Activated B cell treated with CpG ODN at 0.5 μM for 24 hours (primary cell): ENCODE data around the gene TCF23. TPM values are rescaled to one million over a fixed set of nuclear protein-coding genes. Genes with fewer than 3 reads are reported as not detected.
"Not testable (repeated sequence)": the region's sequence is repeated elsewhere in the genome, so short reads cannot be mapped to it uniquely, and the experiment has no call there.

Experiments used
- ATAC-seq: fragments of 200-7000 bp; cut with Tn5 transposase; one replicate; pipeline ENCODE4 v1.10.0; 2021; ENCODE audit warnings: low read depth, mild to moderate bottlenecking, moderate library complexity
- CTCF ChIA-PET: fragments of 350-600 bp; sonication (Branson Sonifier 250); formaldehyde crosslinking; loops from one replicate; lab custom pipeline; 2021; ENCODE audit warnings: antibody characterized with exemption; lab: Charles Lee
- POLR2A ChIA-PET: fragments of 350-600 bp; sonication (Branson Sonifier 250); formaldehyde crosslinking; loops from one replicate; lab custom pipeline; 2021; ENCODE audit warnings: antibody characterized with exemption; lab: Charles Lee
- DNase-seq: peaks from one replicate; pipeline ENCODE4 v3.0.0; 2022
- H3K27ac Mint-ChIP-seq: one replicate; pipeline ENCODE4 v1.8.0; 2020; ENCODE audit warnings: mixed read lengths
- H3K27me3 Mint-ChIP-seq: one replicate; pipeline ENCODE4 v1.8.0; 2021; ENCODE audit warnings: mixed read lengths
- H3K36me3 Mint-ChIP-seq: one replicate; pipeline ENCODE4 v1.8.0; 2021; ENCODE audit warnings: low read depth, mixed read lengths
- H3K4me1 Mint-ChIP-seq: one replicate; pipeline ENCODE4 v1.8.0; 2021; ENCODE audit warnings: mixed read lengths
- H3K4me3 Mint-ChIP-seq: one replicate; pipeline ENCODE4 v1.8.0; 2020; ENCODE audit warnings: mild to moderate bottlenecking, mixed read lengths
- H3K9me3 Mint-ChIP-seq: one replicate; pipeline ENCODE4 v1.8.0; 2020; ENCODE audit warnings: mixed read lengths
- CTCF ChIP-seq: fragments of 200-600 bp; IDR thresholded peaks from one replicate; pipeline ENCODE4 v1.8.0; 2022; ENCODE audit warnings: antibody characterized with exemption, mild to moderate bottlenecking
- intact Hi-C: fragments of 100-400 bp; cut with micrococcal nuclease; formaldehyde crosslinking; loops from one replicate; pipeline ENCODE4 v1.15.1; 2024
- total RNA-seq: library from RNA; stranded (reverse); gene quantifications from 2 replicates; pipeline ENCODE4 v1.2.3, GENCODE V29; 2022

Gene TCF23
- total RNA-seq, 1 donor from 2014 or later: 0.07 TPM

DNA sequence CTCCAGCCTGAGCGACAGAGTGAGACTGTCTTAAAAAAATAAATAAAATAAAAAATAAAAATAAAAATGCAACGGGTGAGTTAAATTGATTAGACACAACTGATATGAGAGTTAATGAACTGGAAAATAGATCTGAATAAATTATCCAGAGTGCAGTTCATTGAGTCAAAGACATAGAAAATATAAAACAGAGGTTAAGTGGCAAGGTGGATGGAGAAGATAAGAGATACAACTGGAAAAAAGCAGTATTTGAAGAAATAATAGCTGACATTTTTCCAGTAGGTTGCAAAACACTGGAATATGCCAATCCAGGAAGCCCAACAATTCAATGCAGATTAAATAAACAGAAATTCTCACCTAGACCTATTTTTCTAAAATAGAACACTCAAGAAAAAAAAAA, 40.6 kb upstream of the TCF23 start:
- ATAC-seq (no peak), DNase-seq (no peak)
- ChIA-PET CTCF (no interaction called here), POLR2A (no interaction called here)
- H3K4me1 Mint-ChIP-seq: no peaks in the 10 kb centered on the region
- H3K27ac Mint-ChIP-seq: no peak overlapping the region
- H3K27me3 Mint-ChIP-seq: peaks cover 6% of the 10 kb centered on the region
- intact Hi-C loops: no loop called here
- no peaks in the 10 kb centered on the region for H3K9me3 Mint-ChIP-seq
- no peak overlapping the region for H3K4me3 Mint-ChIP-seq
- no peaks in the 10 kb centered on the region for H3K36me3 Mint-ChIP-seq
- TF ChIP-seq CTCF: no peak

- Mint-ChIP-seq H3K27ac (no peak overlapping the region), H3K4me3 (no peak overlapping the region), H3K4me1 (no peaks in the 10 kb centered on the region), H3K36me3 (no peaks in the 10 kb centered on the region), H3K27me3 (peaks cover 6% of the 10 kb centered on the region), H3K9me3 (no peaks in the 10 kb centered on the region)
- ChIA-PET CTCF (no interaction called here), POLR2A (no interaction called here)
- no peak for TF ChIP-seq CTCF
- DNase-seq: no peak
- ATAC-seq: no peak
- intact Hi-C loops: no loop called here
These were observed 39.7 kb upstream of the TCF23 start for GRCh38 chr2:27109083-27109482.

- CTCF ChIA-PET, H3K4me1 Mint-ChIP-seq, H3K36me3 Mint-ChIP-seq, ATAC-seq, POLR2A ChIA-PET, H3K27me3 Mint-ChIP-seq, H3K4me3 Mint-ChIP-seq, DNase-seq, intact Hi-C loops, H3K27ac Mint-ChIP-seq, H3K9me3 Mint-ChIP-seq: not testable (repeated sequence)
These were observed 38.0 kb upstream of the TCF23 start for GRCh38 chr2:27110603-27111352.

DNA sequence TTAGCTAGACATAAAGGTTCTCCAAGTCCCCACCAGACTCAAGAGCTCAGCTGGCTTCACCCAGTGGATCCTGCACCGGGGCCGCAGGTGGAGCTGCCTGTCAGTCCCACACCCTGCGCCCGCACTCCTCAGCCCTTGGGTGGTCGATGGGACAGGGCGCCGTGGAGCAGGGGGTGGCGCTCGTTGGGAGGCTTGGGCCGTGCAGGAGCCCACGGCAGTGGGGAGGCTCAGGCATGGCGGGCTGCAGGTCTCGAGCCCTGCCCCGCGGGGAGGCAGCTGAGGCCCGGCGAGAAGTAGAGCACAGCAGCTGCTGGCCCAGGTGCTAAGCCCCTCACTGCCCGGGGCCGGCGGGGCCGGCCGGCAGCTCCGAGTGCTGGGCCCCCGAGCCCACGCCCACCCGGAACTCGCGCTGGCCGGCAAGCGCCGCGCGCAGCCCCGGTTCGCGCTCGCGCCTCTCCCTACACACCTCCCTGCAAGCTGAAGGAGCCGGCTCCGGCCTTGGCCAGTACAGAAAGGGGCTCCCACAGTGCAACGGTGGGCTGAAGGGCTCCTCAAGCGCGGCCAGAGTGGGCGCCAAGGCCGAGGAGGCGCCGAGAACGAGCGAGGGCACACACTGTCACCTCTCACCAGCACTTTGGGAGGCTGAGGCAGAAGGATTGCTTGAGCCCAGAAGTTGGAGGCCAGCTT, 37.3 kb upstream of the TCF23 start:
- POLR2A ChIA-PET, CTCF ChIA-PET, H3K27me3 Mint-ChIP-seq, H3K27ac Mint-ChIP-seq, H3K4me3 Mint-ChIP-seq, intact Hi-C loops, H3K36me3 Mint-ChIP-seq, ATAC-seq, DNase-seq, H3K4me1 Mint-ChIP-seq, H3K9me3 Mint-ChIP-seq: not testable (repeated sequence)

DNA sequence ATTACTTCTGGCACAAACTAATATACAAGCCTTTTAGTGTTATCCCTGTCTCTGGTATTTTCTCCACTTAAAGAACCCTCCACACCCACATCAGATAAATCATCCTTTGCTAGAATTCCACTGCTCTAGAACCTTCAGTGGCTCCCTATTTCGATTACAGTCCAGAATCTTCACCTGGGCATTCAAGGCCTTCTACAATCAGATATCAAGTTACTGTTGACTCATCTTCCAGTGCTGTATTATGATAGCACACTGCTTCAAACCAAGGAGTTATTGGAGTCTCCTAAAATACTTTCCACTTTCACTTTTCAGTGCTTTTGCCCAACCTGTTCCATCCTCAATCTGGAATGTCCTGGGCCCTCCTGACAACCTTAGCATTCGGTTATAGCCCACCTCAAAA, 33.3 kb upstream of the TCF23 start:
- no peak for DNase-seq
- ChIA-PET CTCF (no interaction called here), POLR2A (no interaction called here)
- H3K4me1 Mint-ChIP-seq: peaks cover 11% of the 10 kb centered on the region
- H3K36me3 Mint-ChIP-seq: no peaks in the 10 kb centered on the region
- no peaks in the 10 kb centered on the region for H3K9me3 Mint-ChIP-seq
- peaks cover 25% of the 10 kb centered on the region for H3K27me3 Mint-ChIP-seq
- H3K4me3 Mint-ChIP-seq: no peak overlapping the region
- no peak for ATAC-seq
- no peak overlapping the region for H3K27ac Mint-ChIP-seq
- no peak for TF ChIP-seq CTCF
- intact Hi-C loops: no loop called here

GRCh38 chr2:27117995-27118524, 30.7 kb upstream of the TCF23 start:
- Mint-ChIP-seq H3K36me3 (no peaks in the 10 kb centered on the region), H3K9me3 (no peaks in the 10 kb centered on the region), H3K4me1 (peaks cover 13% of the 10 kb centered on the region), H3K27ac (no peak overlapping the region), H3K4me3 (no peak overlapping the region), H3K27me3 (peaks cover 33% of the 10 kb centered on the region)
- CTCF ChIA-PET: no interaction called here
- no peak for TF ChIP-seq CTCF
- DNase-seq (no peak), ATAC-seq (no peak)
- POLR2A ChIA-PET: no interaction called here
- intact Hi-C loops: loop anchor here (2.0 kb wide), 1 partner anchor 17 kb away; the partner anchor contains the start of gene PREB
